HCT116 (cell line): ENCODE measurements around the gene TMEM98. TPM values are rescaled to one million over a fixed set of nuclear protein-coding genes. Genes with fewer than 3 reads are reported as not detected.

ENCODE experiments used
- ATAC-seq: fragments of 200-7000 bp; cut with Tn5 transposase; 2 replicates; pipeline ENCODE4 v1.9.1; 2020; ENCODE audit warnings: mild to moderate bottlenecking, moderate library complexity
- BruUV-seq: library from RNA; stranded (reverse); fragments of 400-500 nt; replicated peaks from 2 replicates; lab custom pipeline; 2021; lab: Mats Ljungman, UMichigan
- CTCF ChIA-PET: fragments of 300-600 bp; sonication (Branson Sonifier 250); formaldehyde crosslinking; loops from one replicate; lab custom pipeline; 2021; ENCODE audit warnings: antibody characterized with exemption; lab: Charles Lee
- POLR2A ChIA-PET: fragments of 300-600, 350-600 bp; sonication (Branson Sonifier 250); formaldehyde crosslinking; loops from one replicate; lab custom pipeline; 2021; ENCODE audit warnings: antibody characterized with exemption; lab: Charles Lee
- RAD21 ChIA-PET, 2 experiments: fragments of 300-600 bp; sonication (Branson Sonifier 250); formaldehyde crosslinking; loops; one replicate each; lab custom pipeline; 2023; ENCODE audit warnings: low total read pairs in 2 of 2; ENCODE audit not compliant: uncharacterized antibody in 2 of 2, unreplicated experiment in 2 of 2, low non-redundant PET in 1 of 2; lab: Charles Lee
- DNase-seq: peaks from one replicate; pipeline ENCODE4 v3.0.0-alpha.2; 2010; ENCODE audit warnings: low read depth, low spot score
- H2AFZ ChIP-seq: fragments of 200-600 bp; shearing (Covaris generic), sonication (generic); 2 replicates; pipeline ENCODE4 v1.6.1; 2017; ENCODE audit warnings: low read depth, mixed run types, mixed read lengths, antibody characterized with exemption, low read length; ENCODE audit not compliant: poor library complexity, severe bottlenecking
- H3K27ac ChIP-seq: 2 replicates; pipeline ENCODE4 v1.5.1; 2012; ENCODE audit warnings: low read depth, low read length
- H3K27me3 ChIP-seq: fragments of 200-600 bp; sonication (generic); 2 replicates; pipeline ENCODE4 v1.6.1; 2016; ENCODE audit warnings: mixed run types, low read length, mixed read lengths; ENCODE audit not compliant: insufficient read depth
- H3K36me3 ChIP-seq, 2 experiments: fragments of 200-500 bp in 1 of 2; fragments of 200-600 bp in 1 of 2; sonication (Bioruptor generic) in 1 of 2; sonication (generic) in 1 of 2; 2 replicates each; pipeline versions ENCODE4 v1.5.1 to v1.6.1; 2014 to 2016; ENCODE audit warnings: low read length in 2 of 2, inconsistent platforms in 1 of 2, mixed read lengths in 1 of 2, mixed run types in 1 of 2; ENCODE audit not compliant: insufficient read depth in 2 of 2, control insufficient read depth in 1 of 2
- H3K4me1 ChIP-seq, 2 experiments: fragments of 200-600 bp in 1 of 2; sonication (generic) in 1 of 2; 2 replicates each; pipeline versions ENCODE4 v1.5.1 to v1.6.1; 2012 to 2017; ENCODE audit warnings: low read length in 2 of 2, inconsistent platforms in 1 of 2, mild to moderate bottlenecking in 1 of 2, mixed read lengths in 1 of 2, mixed run types in 1 of 2, moderate library complexity in 1 of 2; ENCODE audit not compliant: insufficient read depth in 2 of 2, control insufficient read depth in 1 of 2
- H3K4me2 ChIP-seq: fragments of 200-600 bp; sonication (generic); 2 replicates; pipeline ENCODE4 v1.6.1; 2017; ENCODE audit warnings: mixed run types, low read length, mixed read lengths
- H3K4me3 ChIP-seq, 2 experiments: fragments of 200-600 bp in 1 of 2; sonication (generic) in 1 of 2; replicated peaks in 1 of 2; 2 replicates each; pipeline ENCODE4 v1.5.1; 2011 to 2016; ENCODE audit warnings: low read length in 2 of 2, control low read depth in 1 of 2, low read depth in 1 of 2, mild to moderate bottlenecking in 1 of 2, mixed read lengths in 1 of 2, mixed run types in 1 of 2
- H3K79me2 ChIP-seq: fragments of 200-600 bp; sonication (generic); 2 replicates; pipeline ENCODE4 v1.6.1; 2017; ENCODE audit warnings: mild to moderate bottlenecking, mixed run types, low read length, moderate library complexity, mixed read lengths; ENCODE audit not compliant: insufficient read depth
- H3K9ac ChIP-seq: fragments of 200-600 bp; sonication (generic); 2 replicates; pipeline ENCODE4 v1.6.1; 2016; ENCODE audit warnings: low read length, mixed read lengths
- H3K9me2 ChIP-seq: fragments of 200-600 bp; sonication (generic), shearing (Covaris generic); 2 replicates; pipeline ENCODE4 v1.6.1; 2017; ENCODE audit warnings: mixed run types, mild to moderate bottlenecking, moderate library complexity; ENCODE audit not compliant: insufficient read depth
- H3K9me3 ChIP-seq, 2 experiments: fragments of 200-500 bp in 1 of 2; fragments of 200-600 bp in 1 of 2; sonication (Bioruptor generic) in 1 of 2; sonication (generic) in 1 of 2; 2 replicates each; pipeline ENCODE4 v1.6.1; 2014 to 2017; ENCODE audit warnings: low read length in 2 of 2, mixed read lengths in 2 of 2, inconsistent platforms in 1 of 2, low read depth in 1 of 2, mild to moderate bottlenecking in 1 of 2, mixed run types in 1 of 2, moderate library complexity in 1 of 2; ENCODE audit not compliant: control insufficient read depth in 1 of 2, insufficient read depth in 1 of 2
- H4K20me1 ChIP-seq: fragments of 200-600 bp; sonication (generic), shearing (Covaris generic); 2 replicates; pipeline ENCODE4 v1.6.1; 2017; ENCODE audit warnings: mixed run types, mild to moderate bottlenecking, moderate library complexity; ENCODE audit not compliant: insufficient read depth
- ATF3 ChIP-seq: IDR thresholded peaks from 2 replicates; pipeline ENCODE4 v1.6.1; 2012
- CBX3 ChIP-seq: IDR thresholded peaks from 2 replicates; pipeline ENCODE4 v1.6.1; 2012; ENCODE audit warnings: low read depth
- CTCF ChIP-seq, 3 experiments: fragments of 200-600 bp in 1 of 3; sonication (generic) in 1 of 3; IDR thresholded peaks in 2 of 3; conservative IDR thresholded peaks in 1 of 3; 2 replicates each; pipeline ENCODE4 v1.5.1; 2012 to 2017; ENCODE audit warnings: low read depth in 2 of 3, low read length in 2 of 3, antibody characterized with exemption in 1 of 3, borderline replicate concordance in 1 of 3, control low read depth in 1 of 3, mild to moderate bottlenecking in 1 of 3, mixed read lengths in 1 of 3, mixed run types in 1 of 3, moderate library complexity in 1 of 3; ENCODE audit not compliant: insufficient read depth in 1 of 3
- EGR1 ChIP-seq: IDR thresholded peaks from 2 replicates; pipeline ENCODE4 v1.6.1; 2012; ENCODE audit warnings: low read depth
- ELF1 ChIP-seq: IDR thresholded peaks from 2 replicates; pipeline ENCODE4 v1.6.1; 2012; ENCODE audit warnings: low read depth, borderline replicate concordance
- EZH2 ChIP-seq: fragments of 200-600 bp; sonication (generic); IDR thresholded peaks from 2 replicates; pipeline ENCODE4 v1.6.1; 2017; ENCODE audit warnings: antibody characterized with exemption, mixed run types
- POLR2AphosphoS5 ChIP-seq: IDR thresholded peaks from 2 replicates; pipeline ENCODE4 v1.6.1; 2011; ENCODE audit warnings: mild to moderate bottlenecking, low read depth, low read length, moderate library complexity
- RAD21 ChIP-seq: IDR thresholded peaks from 2 replicates; pipeline ENCODE4 v1.6.1; 2012; ENCODE audit warnings: low read depth, mild to moderate bottlenecking
- SIN3A ChIP-seq: IDR thresholded peaks from 2 replicates; pipeline ENCODE4 v1.6.1; 2012; ENCODE audit warnings: low read depth
- SP1 ChIP-seq: IDR thresholded peaks from 2 replicates; pipeline ENCODE4 v1.6.1; 2012; ENCODE audit warnings: low read depth
- YY1 ChIP-seq: IDR thresholded peaks from 2 replicates; pipeline ENCODE4 v1.6.1; 2011; ENCODE audit warnings: low read length, low read depth, moderate library complexity, mild to moderate bottlenecking; ENCODE audit not compliant: insufficient replicate concordance; ENCODE audit errors: extremely low read depth
- ZFX ChIP-seq: fragments of 450-650 bp; IDR thresholded peaks from 2 replicates; pipeline ENCODE4 v1.6.1; 2017
- intact Hi-C: fragments of 100-400 bp; cut with micrococcal nuclease; formaldehyde crosslinking; loops from 2 replicates; pipeline ENCODE4 v1.10.0; 2022
- total RNA-seq: library from RNA; stranded (reverse); gene quantifications from one replicate; pipeline ENCODE4 v1.2.1, GENCODE V29; 2021; ENCODE audit not compliant: unreplicated experiment

Gene TMEM98
- total RNA-seq, 1 experiment from 2014 or later = 29.3 TPM

- DNase-seq (no peak), ATAC-seq (no peak)
- Histone ChIP-seq H3K36me3 (no peaks in the 10 kb centered on the region), H3K27ac (no peak overlapping the region), H3K9me3 (no peaks in the 10 kb centered on the region), H4K20me1 (no peaks in the 10 kb centered on the region), H3K4me1 (peaks cover 8 to 15% of the 10 kb centered on the region in 2 experiments; a peak in 3 of 4 replicates), H3K9me2 (no peaks in the 10 kb centered on the region), H3K79me2 (peaks cover 5% of the 10 kb centered on the region; the same call in 1 of the 2 replicates), H3K4me3 (no peak overlapping the region), H3K27me3 (no peaks in the 10 kb centered on the region), H3K9ac (no peak overlapping the region), H3K4me2 (no peak overlapping the region), H2AFZ (no peak overlapping the region)
- BruUV-seq = no TSS peak
- POLR2A ChIA-PET = no interaction called here
- RAD21 ChIA-PET = no interaction called here
- intact Hi-C loops = loop anchor here (10.0 kb wide), 1 partner anchor 204 kb away; no protein-coding TSS in a partner anchor
- no peak for TF ChIP-seq ATF3
- TF ChIP-seq EGR1 = no peak
- TF ChIP-seq POLR2AphosphoS5 = no peak
- no peak for TF ChIP-seq EZH2
- no peak for TF ChIP-seq SP1
- no peak for TF ChIP-seq RAD21
- no peak for TF ChIP-seq SIN3A
- no peak for TF ChIP-seq ELF1
- TF ChIP-seq CTCF (IDR thresholded peaks at IDR 0.05 in 2 of 3, conservative IDR thresholded peaks at IDR 0.05 in 1 of 3; ENCODE audit: borderline replicate concordance in 1 of 3, insufficient read depth in 1 of 3, low read depth in 2 of 3, low read length in 2 of 3) = no peak
- TF ChIP-seq CBX3 = no peak
- no peak for TF ChIP-seq ZFX
- TF ChIP-seq YY1 = no peak
- CTCF ChIA-PET = interaction anchor here (4.9 kb wide), 1 partner anchor 97 kb away, joined by 73 read pairs; no protein-coding TSS in a partner anchor
Measured at GRCh38 chr17:32879134-32879533, 48.8 kb upstream of the TMEM98 start.
